ENCODE data around the gene UBL4B.

Gene UBL4B

GRCh38 chr1:110069404-110070281 is 42.6 kb upstream of the UBL4B start:
- no peak overlapping the region for H3K9ac ChIP-seq (ENCODE audit: low read length)
- peaks cover 3% of the 10 kb centered on the region for H3K9me3 ChIP-seq (ENCODE audit: control insufficient read depth, low read length)
- no peak overlapping the region for H2AK5ac ChIP-seq (ENCODE audit: low read length, severe bottlenecking)
- H2BK12ac ChIP-seq (ENCODE audit: low read length in 2 of 2) = no peak overlapping the region
- H2BK120ac ChIP-seq (ENCODE audit: low read depth, low read length) = no peak overlapping the region
- no peak overlapping the region for H2AFZ ChIP-seq (ENCODE audit: low read depth, low read length)
- no peak overlapping the region for H2BK5ac ChIP-seq (ENCODE audit: low read depth, low read length, poor library complexity, severe bottlenecking)
- H3K4me3 ChIP-seq (ENCODE audit: insufficient read depth in 1 of 2, low read depth in 1 of 2, low read length in 2 of 2) = peak overlapping the region in 1 of 2 experiments; percentile 11
- H3K14ac ChIP-seq (ENCODE audit: low read length in 2 of 2) = no peak overlapping the region
- H3K4ac ChIP-seq (ENCODE audit: low read depth in 1 of 2, low read length in 2 of 2) = no peak overlapping the region
- H4K91ac ChIP-seq (ENCODE audit: low read length) = no peak overlapping the region
- no peak overlapping the region for H3K27ac ChIP-seq (ENCODE audit: low read length, poor library complexity, severe bottlenecking)
- no peak overlapping the region for H2BK15ac ChIP-seq (ENCODE audit: low read depth, poor library complexity, severe bottlenecking)
- H3K18ac ChIP-seq (ENCODE audit: low read depth in 1 of 2, low read length in 2 of 2) = no peak overlapping the region
- peaks cover 76 to 94% of the 10 kb centered on the region in 2 experiments for H3K27me3 ChIP-seq (ENCODE audit: control insufficient read depth in 1 of 2, insufficient read depth in 1 of 2, low read length in 2 of 2)
- H3K23ac ChIP-seq (ENCODE audit: low read length in 2 of 2) = no peak overlapping the region
- H4K8ac ChIP-seq (ENCODE audit: low read length) = no peak overlapping the region
- 12% methylated on average over 61 of the region's 64 CpGs for WGBS
- H3K79me1 ChIP-seq (replicated peaks; ENCODE audit: low read length, poor library complexity, severe bottlenecking) = no peaks in the 10 kb centered on the region
- peaks cover 25% of the 10 kb centered on the region for H3K4me1 ChIP-seq (ENCODE audit: control insufficient read depth, insufficient read depth, low read depth, low read length)
- H3K4me2 ChIP-seq (ENCODE audit: low read length, poor library complexity, severe bottlenecking) = no peak overlapping the region
- no peaks in the 10 kb centered on the region for H3K36me3 ChIP-seq (ENCODE audit: control insufficient read depth in 1 of 2, insufficient read depth in 2 of 2, low read depth in 1 of 2, low read length in 2 of 2)
- peak; percentile 18 for DNase-seq

GRCh38 chr1:110070282-110070669 is 42.0 kb upstream of the UBL4B start:
- Histone ChIP-seq H3K4me2 (ENCODE audit: low read length, poor library complexity, severe bottlenecking) (no peak overlapping the region), H3K4ac (ENCODE audit: low read depth in 1 of 2, low read length in 2 of 2) (no peak overlapping the region), H3K9ac (ENCODE audit: low read length) (no peak overlapping the region), H3K23ac (ENCODE audit: low read length in 2 of 2) (no peak overlapping the region), H3K79me1 (replicated peaks; ENCODE audit: low read length, poor library complexity, severe bottlenecking) (no peaks in the 10 kb centered on the region), H3K4me1 (ENCODE audit: control insufficient read depth, insufficient read depth, low read depth, low read length) (peaks cover 25% of the 10 kb centered on the region), H3K18ac (ENCODE audit: low read depth in 1 of 2, low read length in 2 of 2) (no peak overlapping the region), H3K4me3 (ENCODE audit: insufficient read depth in 1 of 2, low read depth in 1 of 2, low read length in 2 of 2) (no peak overlapping the region), H4K8ac (ENCODE audit: low read length) (no peak overlapping the region), H2BK12ac (ENCODE audit: low read length in 2 of 2) (no peak overlapping the region), H4K91ac (ENCODE audit: low read length) (no peak overlapping the region), H3K27ac (ENCODE audit: low read length, poor library complexity, severe bottlenecking) (no peak overlapping the region), H3K9me3 (ENCODE audit: control insufficient read depth, low read length) (peaks cover 3% of the 10 kb centered on the region), H3K36me3 (ENCODE audit: control insufficient read depth in 1 of 2, insufficient read depth in 2 of 2, low read depth in 1 of 2, low read length in 2 of 2) (no peaks in the 10 kb centered on the region), H3K27me3 (ENCODE audit: control insufficient read depth in 1 of 2, insufficient read depth in 1 of 2, low read length in 2 of 2) (peaks cover 76 to 94% of the 10 kb centered on the region in 2 experiments), H2BK120ac (ENCODE audit: low read depth, low read length) (no peak overlapping the region), H2BK15ac (ENCODE audit: low read depth, poor library complexity, severe bottlenecking) (no peak overlapping the region), H2AFZ (ENCODE audit: low read depth, low read length) (no peak overlapping the region), H2AK5ac (ENCODE audit: low read length, severe bottlenecking) (no peak overlapping the region), H3K14ac (ENCODE audit: low read length in 2 of 2) (no peak overlapping the region), H2BK5ac (ENCODE audit: low read depth, low read length, poor library complexity, severe bottlenecking) (no peak overlapping the region)
- DNase-seq = no peak
- WGBS = 4% methylated on average over 33 of the region's 52 CpGs

- H3K9ac ChIP-seq (ENCODE audit: low read length) = no peak within 1 kb of the TSS
- peak within 1 kb of the TSS in 1 of 2 experiments; percentile 42 for H3K23ac ChIP-seq (ENCODE audit: low read length in 2 of 2)
- H3K36me3 ChIP-seq (ENCODE audit: control insufficient read depth in 1 of 2, insufficient read depth in 2 of 2, low read depth in 1 of 2, low read length in 2 of 2) = no peaks in the 10 kb centered on the region
- no peak within 1 kb of the TSS for H4K91ac ChIP-seq (ENCODE audit: low read length)
- peaks cover 25% of the 10 kb centered on the region for H3K4me1 ChIP-seq (ENCODE audit: control insufficient read depth, insufficient read depth, low read depth, low read length)
- H3K4ac ChIP-seq (ENCODE audit: low read depth in 1 of 2, low read length in 2 of 2) = no peak within 1 kb of the TSS
- H3K27me3 ChIP-seq (ENCODE audit: control insufficient read depth in 1 of 2, insufficient read depth in 1 of 2, low read length in 2 of 2) = peaks cover 76 to 94% of the 10 kb centered on the region in 2 experiments
- no peak within 1 kb of the TSS for H2AK5ac ChIP-seq (ENCODE audit: low read length, severe bottlenecking)
- H3K18ac ChIP-seq (ENCODE audit: low read depth in 1 of 2, low read length in 2 of 2) = no peak within 1 kb of the TSS
- no peak within 1 kb of the TSS for H2BK15ac ChIP-seq (ENCODE audit: low read depth, poor library complexity, severe bottlenecking)
- no peak within 1 kb of the TSS for H2BK5ac ChIP-seq (ENCODE audit: low read depth, low read length, poor library complexity, severe bottlenecking)
- no peaks in the 10 kb centered on the region for H3K79me1 ChIP-seq (replicated peaks; ENCODE audit: low read length, poor library complexity, severe bottlenecking)
- H3K4me2 ChIP-seq (ENCODE audit: low read length, poor library complexity, severe bottlenecking) = no peak within 1 kb of the TSS
- peaks cover 3% of the 10 kb centered on the region for H3K9me3 ChIP-seq (ENCODE audit: control insufficient read depth, low read length)
- H3K4me3 ChIP-seq (ENCODE audit: insufficient read depth in 1 of 2, low read depth in 1 of 2, low read length in 2 of 2) = no peak within 1 kb of the TSS
- H3K27ac ChIP-seq (ENCODE audit: low read length, poor library complexity, severe bottlenecking) = no peak within 1 kb of the TSS
- H2AFZ ChIP-seq (ENCODE audit: low read depth, low read length) = no peak within 1 kb of the TSS
- H4K8ac ChIP-seq (ENCODE audit: low read length) = no peak within 1 kb of the TSS
- H2BK12ac ChIP-seq (ENCODE audit: low read length in 2 of 2) = no peak within 1 kb of the TSS
- 21% methylated on average over 10 of the region's 27 CpGs for WGBS
- DNase-seq = no peak
- H3K14ac ChIP-seq (ENCODE audit: low read length in 2 of 2) = no peak within 1 kb of the TSS
- no peak within 1 kb of the TSS for H2BK120ac ChIP-seq (ENCODE audit: low read depth, low read length)
Measured at GRCh38 chr1:110070671-110071242, 41.5 kb upstream of the UBL4B start, which contains the start of gene ALX3. TSS of gene ALX3 (minus strand) at chr1:110070672. CDS start at chr1:110070612, 60 bp downstream.

- peaks cover 13% of the 10 kb centered on the region for H3K4me1 ChIP-seq (ENCODE audit: control insufficient read depth, insufficient read depth, low read depth, low read length)
- no peak overlapping the region for H2AK5ac ChIP-seq (ENCODE audit: low read length, severe bottlenecking)
- no peak overlapping the region for H2BK12ac ChIP-seq (ENCODE audit: low read length in 2 of 2)
- no peak overlapping the region for H3K27ac ChIP-seq (ENCODE audit: low read length, poor library complexity, severe bottlenecking)
- no peak overlapping the region for H4K8ac ChIP-seq (ENCODE audit: low read length)
- H2AFZ ChIP-seq (ENCODE audit: low read depth, low read length) = no peak overlapping the region
- H3K9me3 ChIP-seq (ENCODE audit: control insufficient read depth, low read length) = no peaks in the 10 kb centered on the region
- H3K9ac ChIP-seq (ENCODE audit: low read length) = no peak overlapping the region
- H3K4me3 ChIP-seq (ENCODE audit: insufficient read depth in 1 of 2, low read depth in 1 of 2, low read length in 2 of 2) = no peak overlapping the region
- no peak overlapping the region for H3K23ac ChIP-seq (ENCODE audit: low read length in 2 of 2)
- 74% methylated on average over 2 of the region's 4 CpGs for WGBS
- peaks cover 58 to 94% of the 10 kb centered on the region in 2 experiments for H3K27me3 ChIP-seq (ENCODE audit: control insufficient read depth in 1 of 2, insufficient read depth in 1 of 2, low read length in 2 of 2)
- no peak overlapping the region for H2BK5ac ChIP-seq (ENCODE audit: low read depth, low read length, poor library complexity, severe bottlenecking)
- no peak overlapping the region for H2BK15ac ChIP-seq (ENCODE audit: low read depth, poor library complexity, severe bottlenecking)
- no peak overlapping the region for H3K18ac ChIP-seq (ENCODE audit: low read depth in 1 of 2, low read length in 2 of 2)
- no peak overlapping the region for H2BK120ac ChIP-seq (ENCODE audit: low read depth, low read length)
- no peak overlapping the region for H3K4me2 ChIP-seq (ENCODE audit: low read length, poor library complexity, severe bottlenecking)
- DNase-seq = no peak
- H3K79me1 ChIP-seq (replicated peaks; ENCODE audit: low read length, poor library complexity, severe bottlenecking) = no peaks in the 10 kb centered on the region
- H3K36me3 ChIP-seq (ENCODE audit: control insufficient read depth in 1 of 2, insufficient read depth in 2 of 2, low read depth in 1 of 2, low read length in 2 of 2) = no peaks in the 10 kb centered on the region
- H3K14ac ChIP-seq (ENCODE audit: low read length in 2 of 2) = no peak overlapping the region
- no peak overlapping the region for H4K91ac ChIP-seq (ENCODE audit: low read length)
- no peak overlapping the region for H3K4ac ChIP-seq (ENCODE audit: low read depth in 1 of 2, low read length in 2 of 2)
Measured at GRCh38 chr1:110074166-110074565, 38.1 kb upstream of the UBL4B start.

Data from mesenchymal stem cell (in vitro differentiated cells and primary cell).